GM12891 (cell line): Measurements from ENCODE around the gene TEAD1.

Source experiments
- PAX5 ChIP-seq: IDR thresholded peaks from 2 replicates; pipeline ENCODE4 v1.6.1; 2011; ENCODE audit warnings: low read length, moderate library complexity, mild to moderate bottlenecking; ENCODE audit not compliant: insufficient read depth, severe bottlenecking
- POLR2A ChIP-seq: IDR thresholded peaks from 2 replicates; pipeline ENCODE4 v1.6.1; 2011; ENCODE audit warnings: low read depth, low read length, control low read depth
- POLR2AphosphoS5 ChIP-seq: IDR thresholded peaks from 2 replicates; pipeline ENCODE4 v1.6.1; 2011; ENCODE audit warnings: low read depth, low read length, control low read depth
- POU2F2 ChIP-seq: IDR thresholded peaks from 2 replicates; pipeline ENCODE4 v1.6.1; 2011; ENCODE audit warnings: low read depth, mild to moderate bottlenecking, control low read depth, low read length, moderate library complexity
- SPI1 ChIP-seq: IDR thresholded peaks from 2 replicates; pipeline ENCODE4 v1.6.1; 2011; ENCODE audit warnings: low read depth, low read length, control low read depth
- TAF1 ChIP-seq: IDR thresholded peaks from 2 replicates; pipeline ENCODE4 v1.6.1; 2011; ENCODE audit warnings: low read depth, low read length, control low read depth

- TF ChIP-seq PAX5 (no peak), POLR2A (no peak), POLR2AphosphoS5 (no peak), TAF1 (no peak), SPI1 (no peak), POU2F2 (no peak)
Measured at GRCh38 chr11:12674936-12675696, 895 bp downstream of the TEAD1 start.
